AG20443 (cell line): ENCODE data around the gene SLC15A2.
"Not testable (repeated sequence)": the region's sequence is repeated elsewhere in the genome, so short reads cannot be mapped to it uniquely, and the experiment has no call there.

ENCODE experiments used
- DNase-seq: peaks from one replicate; pipeline ENCODE4 v3.0.0; 2012; ENCODE audit warnings: low spot score, mixed read lengths

The SLC15A2 gene

DNA sequence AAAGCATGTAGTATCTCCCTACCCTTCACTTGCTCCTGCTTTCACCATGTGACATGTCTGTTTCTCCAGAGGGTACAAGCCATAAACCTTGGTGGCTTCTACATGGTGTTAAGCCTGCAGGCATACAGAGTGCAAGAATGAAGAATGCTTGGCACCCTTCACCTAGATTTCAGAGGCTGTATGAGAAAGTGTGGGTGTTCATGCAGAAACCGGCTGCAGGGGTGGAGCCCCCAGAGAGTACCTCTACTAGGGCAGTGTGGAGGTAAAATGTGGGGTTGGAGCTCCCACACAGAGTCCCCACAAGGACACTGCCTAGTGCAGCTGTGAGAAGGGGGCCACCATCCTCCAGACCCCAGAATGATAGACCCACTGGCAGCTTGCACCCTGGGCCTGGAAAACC is 32.2 kb downstream of the SLC15A2 start:
- no peak for DNase-seq

GRCh38 chr3:121938141-121938855 is 44.1 kb downstream of the SLC15A2 start:
- DNase-seq = not testable (repeated sequence)

DNA sequence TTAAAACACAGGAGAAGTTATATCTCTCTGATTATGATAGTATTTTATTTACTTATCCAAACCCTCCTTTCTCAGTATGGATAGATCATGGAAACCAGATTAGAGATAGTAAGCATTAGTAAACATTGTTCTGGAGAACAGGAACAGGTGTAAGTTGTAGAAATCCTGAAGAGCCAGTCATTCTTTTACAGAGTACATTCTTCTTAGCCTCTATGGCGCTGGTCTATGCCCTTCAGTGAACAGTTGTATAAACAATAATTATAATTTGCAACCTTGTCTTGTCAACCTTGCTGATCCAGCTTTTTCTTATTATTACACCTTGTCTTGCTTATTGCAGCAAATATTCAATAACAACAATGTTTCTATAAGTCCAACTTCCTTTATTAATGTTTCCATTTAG is 47.4 kb downstream of the SLC15A2 start:
- DNase-seq = no peak

- DNase-seq = no peak
Observed at GRCh38 chr3:121942116-121942786, 48.0 kb downstream of the SLC15A2 start.

DNA sequence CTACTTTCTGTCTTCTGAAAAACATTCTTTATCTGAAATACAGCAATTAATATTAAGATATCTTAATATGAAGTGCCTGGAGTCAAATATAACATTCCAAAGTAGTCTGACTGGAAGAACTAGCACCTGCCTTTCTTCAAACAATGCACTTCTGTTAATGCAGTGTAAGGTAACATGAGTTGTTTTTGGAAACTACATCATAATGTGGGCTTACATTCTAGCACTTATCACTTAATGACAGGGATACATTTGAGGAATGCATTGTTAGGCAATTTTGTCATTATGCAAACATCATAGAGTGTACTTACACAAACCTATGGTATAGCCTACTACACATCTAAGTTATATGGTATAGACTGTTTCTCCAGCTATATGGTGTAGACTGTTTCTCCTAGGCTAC is 49.2 kb downstream of the SLC15A2 start:
- no peak for DNase-seq

DNA sequence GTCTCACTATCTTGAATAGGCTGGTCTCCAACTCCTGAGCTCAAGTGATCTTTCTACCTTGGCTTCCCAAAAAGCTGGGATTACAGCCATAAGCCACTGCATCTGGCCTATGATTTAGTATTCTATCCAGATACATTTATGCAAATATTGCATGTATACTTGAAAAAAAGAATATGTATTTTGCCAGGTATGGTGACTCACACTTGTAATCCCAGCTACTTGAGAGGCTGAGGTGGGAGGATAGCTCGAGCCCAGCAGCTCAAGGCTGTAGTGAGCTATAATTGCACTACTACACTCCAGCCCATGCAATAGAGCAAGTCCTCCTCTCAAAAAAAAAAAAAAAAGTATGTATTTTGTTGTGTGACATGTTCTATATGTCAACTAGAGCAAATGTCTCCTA is 54.4 kb downstream of the SLC15A2 start:
- DNase-seq = no peak

- DNase-seq = no peak
Observed at GRCh38 chr3:121951291-121951919, 57.2 kb downstream of the SLC15A2 start.

DNA sequence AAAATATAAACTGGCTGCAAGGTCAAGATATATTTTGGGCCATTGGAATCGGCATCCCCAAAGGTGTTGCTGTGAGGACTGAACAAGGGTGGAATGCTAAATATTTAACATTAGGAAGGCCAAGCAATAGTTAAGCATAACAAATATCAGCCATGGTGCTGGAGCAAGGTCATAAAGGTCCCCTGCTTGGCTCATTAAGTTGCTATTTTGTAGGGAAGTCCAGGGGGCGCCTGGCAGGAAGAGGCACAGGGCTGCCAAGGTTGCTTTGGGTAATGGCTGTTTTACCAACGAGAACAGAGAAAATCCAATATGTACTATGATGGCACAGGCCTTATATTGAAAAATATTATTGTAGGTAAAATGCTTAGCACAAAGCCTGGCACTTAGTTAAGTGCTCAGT is 62.2 kb downstream of the SLC15A2 start:
- no peak for DNase-seq

DNA sequence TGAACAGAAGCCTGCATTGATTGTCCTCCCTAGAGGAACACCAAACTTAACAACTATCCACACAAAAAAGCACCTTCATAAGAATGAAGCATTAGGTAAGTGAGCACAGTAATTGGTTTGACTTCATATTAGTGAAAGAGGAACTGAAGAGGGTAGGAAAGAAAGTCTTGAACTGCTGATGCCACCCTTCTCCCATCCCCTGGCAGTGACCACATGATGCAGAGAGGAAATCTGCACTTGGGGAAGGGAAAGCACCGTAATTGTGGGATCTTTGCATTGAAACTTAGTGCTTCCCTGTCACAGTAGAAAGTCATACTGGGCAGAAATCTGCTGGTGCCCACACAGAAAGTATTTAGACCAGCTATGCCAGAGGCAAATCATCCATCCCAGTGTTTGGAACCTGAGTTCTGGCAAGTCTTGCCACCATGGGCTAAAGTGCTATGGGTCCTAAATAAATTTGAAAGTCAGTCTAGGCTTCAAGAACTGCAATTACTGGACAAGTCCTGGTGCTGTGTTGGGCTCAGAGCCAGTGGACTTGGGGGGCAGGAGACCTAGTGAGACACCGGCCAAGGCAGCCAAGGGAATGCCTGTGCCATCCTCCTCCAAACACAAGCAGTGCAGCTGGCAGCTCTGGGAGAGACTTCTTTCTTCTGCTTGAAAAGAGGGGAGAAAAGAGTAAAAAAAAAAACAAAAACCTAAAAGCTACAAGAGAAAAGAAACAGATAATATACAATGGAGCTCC is 63.6 kb downstream of the SLC15A2 start:
- DNase-seq = no peak

DNA sequence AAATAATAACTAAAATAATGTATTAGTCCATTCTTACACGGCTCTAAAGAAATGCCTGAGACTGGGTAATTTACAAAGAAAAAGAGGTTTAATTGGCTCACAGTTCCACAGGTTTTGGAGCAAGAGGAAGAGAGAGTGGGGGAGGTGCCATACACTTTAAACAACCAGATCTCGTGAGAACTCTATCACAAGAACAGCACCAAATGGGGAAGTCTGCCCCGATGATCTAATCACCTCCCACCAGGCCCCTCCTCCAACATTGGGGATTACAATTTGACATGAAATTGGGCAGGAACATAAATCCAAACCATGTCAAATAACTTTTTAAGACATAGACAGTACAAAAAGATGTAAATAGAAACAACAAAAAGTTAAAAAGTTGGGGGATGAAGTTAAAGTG is 64.6 kb downstream of the SLC15A2 start:
- DNase-seq = no peak

GRCh38 chr3:121961283-121961682 is 67.1 kb downstream of the SLC15A2 start:
- no peak for DNase-seq

DNA sequence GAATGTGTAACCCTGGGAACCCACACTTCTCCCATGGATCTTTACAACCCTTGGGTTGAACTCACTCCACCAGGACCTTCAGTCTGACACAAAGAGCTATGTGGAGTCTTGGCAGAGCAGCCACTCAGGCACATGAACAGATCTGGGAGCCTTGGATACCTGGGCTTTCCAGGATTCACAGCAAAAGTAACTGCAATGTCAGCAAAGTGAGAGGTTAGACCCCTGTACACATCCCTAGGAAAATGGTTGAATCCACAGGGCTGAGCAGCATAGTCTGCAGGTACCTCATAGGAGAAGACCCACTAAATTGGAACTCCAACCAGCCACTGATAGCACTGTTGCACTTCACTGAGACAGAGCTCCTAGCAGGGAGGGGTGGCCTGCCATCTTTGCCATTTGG is 68.2 kb downstream of the SLC15A2 start:
- no peak for DNase-seq

DNA sequence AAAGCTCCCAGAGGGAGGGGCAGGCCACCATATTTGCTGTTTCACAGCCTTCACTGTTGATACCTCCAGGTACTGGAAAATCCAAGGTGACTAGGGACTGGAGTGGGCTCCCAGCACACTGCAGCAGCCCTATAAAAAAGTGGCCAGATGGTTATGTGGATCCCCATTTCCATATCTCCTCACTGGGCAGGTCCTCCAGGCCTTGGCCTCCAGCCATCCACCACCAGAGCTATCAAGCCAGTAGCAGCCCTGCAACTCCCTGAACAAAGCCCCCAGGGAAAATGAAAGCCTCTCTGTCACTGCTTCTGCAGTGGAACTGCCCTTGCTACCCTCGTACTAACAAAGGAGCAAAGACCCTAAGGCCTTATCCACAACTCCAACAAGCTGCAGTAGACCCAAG is 69.4 kb downstream of the SLC15A2 start:
- DNase-seq = no peak

DNA sequence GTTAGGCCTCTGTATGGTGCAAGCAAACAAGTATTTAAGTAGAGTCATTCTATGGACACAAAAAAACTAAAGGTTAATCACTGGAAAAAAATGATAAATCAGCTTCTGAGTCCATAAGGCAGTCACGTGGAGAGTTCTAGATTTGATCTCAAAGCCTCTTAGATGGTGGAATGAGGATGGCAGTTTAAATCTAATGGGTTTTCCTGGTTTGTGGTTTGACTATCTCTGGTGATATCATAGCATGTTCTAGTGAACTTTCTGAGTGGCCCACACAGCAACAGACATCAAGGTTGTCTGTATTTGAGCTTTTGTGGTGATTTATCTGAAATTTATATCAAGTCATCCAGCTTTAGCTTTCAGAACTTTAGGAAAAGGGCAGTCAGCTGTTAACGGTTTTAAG is 75.4 kb downstream of the SLC15A2 start:
- DNase-seq = no peak

- DNase-seq = no peak
Observed at GRCh38 chr3:121970047-121970446, 75.8 kb downstream of the SLC15A2 start.

- DNase-seq = no peak
Observed at GRCh38 chr3:121974601-121975111, 80.5 kb downstream of the SLC15A2 start.

DNA sequence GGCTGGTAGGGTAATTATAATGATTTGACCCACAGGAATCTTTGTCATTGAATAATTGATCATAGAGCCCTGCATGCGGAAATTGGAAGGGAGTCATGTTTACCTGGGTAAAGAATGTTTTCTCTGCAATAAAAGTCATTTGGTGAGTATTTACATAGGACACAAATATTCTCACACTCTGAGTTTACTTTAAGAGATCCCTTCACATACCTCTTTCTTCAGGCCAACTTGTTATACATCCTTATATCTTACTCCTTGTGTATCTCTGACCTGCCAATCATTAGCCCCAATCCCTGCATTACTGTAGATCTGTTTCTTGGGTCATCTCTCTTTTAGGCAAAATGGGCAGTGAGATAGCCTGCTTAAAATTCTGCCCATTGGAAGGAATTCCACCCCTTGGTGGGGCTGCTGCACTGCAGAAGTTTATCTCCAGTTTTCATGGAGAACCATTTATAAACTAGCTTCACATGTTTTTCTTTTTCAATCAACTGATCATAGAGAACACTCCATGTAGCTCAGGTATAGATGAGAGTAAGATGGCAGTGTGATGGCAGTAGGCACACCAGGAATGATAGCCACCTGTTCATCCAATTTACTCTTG is 81.6 kb downstream of the SLC15A2 start:
- DNase-seq = no peak

DNA sequence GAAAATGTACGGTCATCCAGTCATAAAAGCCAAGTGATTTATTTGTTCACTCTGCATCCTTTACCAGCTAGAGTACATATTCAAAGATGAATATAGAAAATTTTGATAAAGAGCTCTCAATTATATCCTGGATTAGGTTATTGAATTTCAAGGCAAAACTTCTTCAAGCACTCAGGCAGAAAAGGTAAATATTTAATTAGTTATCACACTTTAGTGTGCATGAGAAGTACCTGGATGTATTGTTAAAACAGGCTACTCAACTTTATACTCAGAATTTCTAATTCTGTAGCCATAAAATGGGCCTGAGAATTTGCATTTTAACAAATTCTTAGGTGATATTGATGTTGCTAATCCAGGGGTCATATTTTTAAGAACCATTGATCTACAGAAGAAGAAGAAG is 82.5 kb downstream of the SLC15A2 start:
- no peak for DNase-seq

GRCh38 chr3:121979246-121979645 is 85.0 kb downstream of the SLC15A2 start:
- no peak for DNase-seq

DNA sequence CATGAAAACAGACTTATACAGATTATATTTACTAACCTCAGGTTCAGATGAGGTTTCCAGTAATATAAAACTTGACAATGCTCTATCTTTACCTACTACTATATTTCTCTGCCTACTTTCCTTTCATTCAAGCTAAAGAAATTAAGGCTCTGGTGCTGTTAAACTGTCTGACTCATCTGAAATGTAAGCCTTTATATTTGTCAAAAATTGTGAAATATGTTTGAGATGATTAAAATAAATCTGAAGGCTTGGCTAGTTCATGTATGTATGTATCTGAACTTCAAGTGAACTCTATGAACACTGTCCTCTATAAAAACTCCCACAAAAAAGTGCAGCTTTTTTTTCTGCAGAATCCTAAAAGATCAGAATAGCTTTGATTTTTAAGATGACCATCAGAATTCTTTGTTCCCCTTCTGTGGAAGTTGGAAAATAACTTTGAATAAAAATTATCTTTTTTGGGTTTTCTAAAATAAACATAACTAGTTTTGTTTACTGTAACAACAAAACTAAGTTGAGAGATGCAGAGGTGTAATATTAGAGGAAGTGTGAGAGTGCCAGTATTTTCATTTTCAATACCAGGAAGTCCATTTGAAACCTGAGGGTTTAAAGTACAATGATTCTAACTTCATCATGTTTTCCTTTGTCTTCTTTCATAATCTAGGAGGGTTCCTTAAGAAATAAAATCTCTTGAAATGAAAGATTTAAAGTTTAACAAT is 85.7 kb downstream of the SLC15A2 start:
- no peak for DNase-seq

- no peak for DNase-seq
Observed at GRCh38 chr3:121980450-121980796, 86.2 kb downstream of the SLC15A2 start.

DNA sequence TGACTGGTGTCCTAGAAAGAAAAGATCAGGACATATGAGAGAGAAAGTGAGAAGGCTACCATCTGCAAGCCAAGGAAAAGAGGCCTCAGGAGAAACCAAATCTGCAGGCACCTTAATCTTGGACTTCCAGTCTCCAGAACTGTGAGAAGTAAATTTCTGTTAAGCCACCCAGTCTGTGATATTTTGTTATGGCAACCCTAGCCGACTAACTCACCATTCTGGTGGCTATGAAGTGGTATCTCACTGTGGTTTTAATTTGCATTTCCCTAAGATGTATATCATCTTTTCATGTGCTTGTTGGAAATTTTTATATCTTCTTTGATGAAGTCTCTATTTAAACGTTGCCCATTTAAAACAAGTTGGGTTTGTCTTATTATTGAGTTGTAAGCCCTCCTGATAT is 87.3 kb downstream of the SLC15A2 start:
- no peak for DNase-seq
